Measurements from ENCODE around the gene SORCS2.

The SORCS2 gene

GRCh38 chr4:7276515-7276914, 84.2 kb downstream of the SORCS2 start:
- H3K4me1 ChIP-seq (ENCODE audit: insufficient read depth, low read length): peaks cover 3% of the 10 kb centered on the region; the same call in 1 of the 2 replicates
- no peak overlapping the region for H3K4me3 ChIP-seq (ENCODE audit: low read length)
- H3K9me3 ChIP-seq (ENCODE audit: insufficient read depth, low read depth, low read length): no peaks in the 10 kb centered on the region
- H3K9ac ChIP-seq (ENCODE audit: low read depth, low read length): no peak overlapping the region
- H3K27ac ChIP-seq (ENCODE audit: low read depth, low read length): no peak overlapping the region
- no peaks in the 10 kb centered on the region for H3K36me3 ChIP-seq (ENCODE audit: insufficient read depth, low read length)
- 91% methylated on average over 11 of the region's 11 CpGs for WGBS
- H3K27me3 ChIP-seq (ENCODE audit: insufficient read depth, low read length): no peaks in the 10 kb centered on the region

GRCh38 chr4:7278071-7278765, 85.9 kb downstream of the SORCS2 start:
- peaks cover 3% of the 10 kb centered on the region; the same call in 1 of the 2 replicates for H3K4me1 ChIP-seq (ENCODE audit: insufficient read depth, low read length)
- no peak overlapping the region for H3K9ac ChIP-seq (ENCODE audit: low read depth, low read length)
- no peaks in the 10 kb centered on the region for H3K27me3 ChIP-seq (ENCODE audit: insufficient read depth, low read length)
- WGBS: 92% methylated on average over 14 of the region's 14 CpGs
- no peaks in the 10 kb centered on the region for H3K9me3 ChIP-seq (ENCODE audit: insufficient read depth, low read depth, low read length)
- no peak overlapping the region for H3K27ac ChIP-seq (ENCODE audit: low read depth, low read length)
- H3K4me3 ChIP-seq (ENCODE audit: low read length): no peak overlapping the region
- H3K36me3 ChIP-seq (ENCODE audit: insufficient read depth, low read length): no peaks in the 10 kb centered on the region

DNA sequence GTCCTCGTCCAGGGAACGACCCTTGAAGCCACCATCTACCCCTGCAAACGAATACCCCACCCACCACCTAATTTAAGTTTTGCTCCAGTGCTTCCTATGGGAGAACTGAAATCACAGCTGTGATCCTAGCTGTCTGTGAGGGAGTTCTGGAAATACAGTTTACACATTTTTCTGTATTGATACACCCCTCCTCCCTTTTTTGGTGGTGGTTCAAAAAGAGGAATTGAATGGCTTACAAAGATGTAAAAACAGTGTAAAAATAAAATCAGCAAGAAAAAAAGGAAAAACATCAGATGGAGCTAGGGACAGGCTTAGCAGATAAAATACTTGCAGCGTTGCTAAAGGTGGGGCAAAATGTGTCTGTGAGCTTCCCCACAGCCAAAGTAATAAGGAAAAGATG, 86.6 kb downstream of the SORCS2 start:
- WGBS: 76% methylated on average over 4 of the region's 4 CpGs
- no peak overlapping the region for H3K9ac ChIP-seq (ENCODE audit: low read depth, low read length)
- H3K4me1 ChIP-seq (ENCODE audit: insufficient read depth, low read length): peaks cover 3% of the 10 kb centered on the region; the same call in 1 of the 2 replicates
- no peak overlapping the region for H3K4me3 ChIP-seq (ENCODE audit: low read length)
- H3K27ac ChIP-seq (ENCODE audit: low read depth, low read length): no peak overlapping the region
- no peaks in the 10 kb centered on the region for H3K9me3 ChIP-seq (ENCODE audit: insufficient read depth, low read depth, low read length)
- H3K27me3 ChIP-seq (ENCODE audit: insufficient read depth, low read length): no peaks in the 10 kb centered on the region
- no peaks in the 10 kb centered on the region for H3K36me3 ChIP-seq (ENCODE audit: insufficient read depth, low read length)

GRCh38 chr4:7279902-7280301, 87.6 kb downstream of the SORCS2 start:
- 83% methylated on average over 6 of the region's 6 CpGs for WGBS
- H3K9me3 ChIP-seq (ENCODE audit: insufficient read depth, low read depth, low read length): no peaks in the 10 kb centered on the region
- H3K27me3 ChIP-seq (ENCODE audit: insufficient read depth, low read length): no peaks in the 10 kb centered on the region
- peaks cover 3% of the 10 kb centered on the region; the same call in 1 of the 2 replicates for H3K4me1 ChIP-seq (ENCODE audit: insufficient read depth, low read length)
- no peaks in the 10 kb centered on the region for H3K36me3 ChIP-seq (ENCODE audit: insufficient read depth, low read length)
- H3K27ac ChIP-seq (ENCODE audit: low read depth, low read length): no peak overlapping the region
- no peak overlapping the region for H3K9ac ChIP-seq (ENCODE audit: low read depth, low read length)
- H3K4me3 ChIP-seq (ENCODE audit: low read length): no peak overlapping the region

GRCh38 chr4:7280926-7281690, 88.8 kb downstream of the SORCS2 start:
- WGBS: 92% methylated on average over 24 of the region's 24 CpGs
- no peaks in the 10 kb centered on the region for H3K27me3 ChIP-seq (ENCODE audit: insufficient read depth, low read length)
- H3K4me3 ChIP-seq (ENCODE audit: low read length): no peak overlapping the region
- H3K36me3 ChIP-seq (ENCODE audit: insufficient read depth, low read length): no peaks in the 10 kb centered on the region
- no peak overlapping the region for H3K9ac ChIP-seq (ENCODE audit: low read depth, low read length)
- H3K9me3 ChIP-seq (ENCODE audit: insufficient read depth, low read depth, low read length): no peaks in the 10 kb centered on the region
- H3K27ac ChIP-seq (ENCODE audit: low read depth, low read length): no peak overlapping the region
- peaks cover 3% of the 10 kb centered on the region; the same call in 1 of the 2 replicates for H3K4me1 ChIP-seq (ENCODE audit: insufficient read depth, low read length)

DNA sequence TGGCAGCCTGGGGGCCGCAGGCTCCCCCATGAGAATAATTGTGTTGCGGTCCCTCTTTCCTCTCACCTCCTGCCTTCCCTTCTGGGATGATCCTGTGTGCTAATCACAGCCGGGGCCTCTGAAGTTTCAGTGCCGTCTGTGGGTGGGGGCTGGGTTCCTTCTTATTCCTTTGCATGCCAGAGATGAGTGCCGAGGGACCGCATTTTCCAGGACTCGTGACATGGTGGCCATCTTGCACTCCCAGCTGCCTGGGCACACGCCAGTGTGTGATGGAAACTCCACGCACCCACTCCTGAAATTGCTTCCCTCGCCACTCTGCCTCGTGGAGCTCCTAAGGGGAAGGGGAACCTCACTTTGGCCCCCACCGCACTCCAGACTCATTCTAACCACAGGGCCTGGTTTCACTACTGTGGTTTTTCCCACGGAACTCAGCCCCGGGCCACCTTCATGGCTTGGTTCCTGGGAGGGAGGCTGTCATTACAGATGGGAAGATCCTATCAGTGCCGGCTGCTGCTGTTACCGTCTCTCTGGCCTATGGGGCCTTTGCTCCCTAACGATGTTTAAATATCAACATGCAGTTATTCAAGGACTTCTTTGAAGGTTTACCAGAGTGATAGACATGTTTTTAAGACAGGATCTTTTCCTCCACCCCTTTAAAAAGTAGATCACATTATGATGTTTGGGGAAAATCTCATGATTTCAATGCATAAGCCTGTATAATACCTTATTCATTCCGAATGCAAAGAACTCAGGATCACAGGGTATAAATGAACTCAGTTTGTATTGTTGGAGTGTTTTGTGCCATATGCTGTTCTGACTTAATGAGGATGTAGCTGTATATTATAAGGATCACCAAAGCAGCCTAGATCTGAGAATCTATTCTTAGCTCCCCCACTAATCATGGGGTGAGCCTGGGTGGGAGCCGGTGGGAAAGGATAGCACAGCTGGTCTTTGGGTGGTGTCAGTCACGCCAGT, 89.6 kb downstream of the SORCS2 start:
- no peaks in the 10 kb centered on the region for H3K9me3 ChIP-seq (ENCODE audit: insufficient read depth, low read depth, low read length)
- H3K27me3 ChIP-seq (ENCODE audit: insufficient read depth, low read length): no peaks in the 10 kb centered on the region
- WGBS: 82% methylated on average over 19 of the region's 20 CpGs
- H3K36me3 ChIP-seq (ENCODE audit: insufficient read depth, low read length): no peaks in the 10 kb centered on the region
- H3K9ac ChIP-seq (ENCODE audit: low read depth, low read length): no peak overlapping the region
- no peak overlapping the region for H3K4me3 ChIP-seq (ENCODE audit: low read length)
- peaks cover 3% of the 10 kb centered on the region; the same call in 1 of the 2 replicates for H3K4me1 ChIP-seq (ENCODE audit: insufficient read depth, low read length)
- no peak overlapping the region for H3K27ac ChIP-seq (ENCODE audit: low read depth, low read length)

DNA sequence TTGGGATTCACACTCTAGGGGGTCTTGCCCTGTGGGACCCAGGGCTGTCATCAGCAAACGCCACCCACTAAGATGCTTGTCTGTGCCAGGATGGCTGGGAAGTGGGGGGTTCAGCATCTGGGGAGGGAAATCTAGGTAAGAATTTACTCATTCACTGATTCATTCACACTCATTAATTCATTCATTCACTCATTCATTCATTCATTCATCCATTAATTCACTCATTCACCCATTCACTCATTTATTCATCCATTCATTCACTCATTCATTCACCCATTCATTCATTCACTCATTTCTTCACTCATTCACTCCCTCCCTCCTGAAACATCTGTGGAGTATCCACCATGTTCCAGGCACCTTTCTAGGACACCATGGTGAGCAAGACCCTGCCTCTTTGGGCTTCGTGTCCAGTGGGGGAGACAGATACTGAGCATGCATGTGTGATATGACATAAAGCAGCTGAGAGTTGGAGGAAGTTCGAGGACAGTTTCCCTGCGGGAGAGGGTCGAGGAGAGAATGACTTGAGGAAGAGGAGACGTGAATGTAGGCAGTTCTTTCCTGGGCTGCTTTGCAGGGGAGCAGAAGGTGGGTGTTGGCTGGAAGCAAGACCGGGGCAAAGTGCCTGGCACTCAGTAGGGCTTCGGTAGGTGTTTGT, 90.6 kb downstream of the SORCS2 start:
- H3K4me1 ChIP-seq (ENCODE audit: insufficient read depth, low read length): peaks cover 3% of the 10 kb centered on the region; the same call in 1 of the 2 replicates
- no peaks in the 10 kb centered on the region for H3K27me3 ChIP-seq (ENCODE audit: insufficient read depth, low read length)
- H3K27ac ChIP-seq (ENCODE audit: low read depth, low read length): no peak overlapping the region
- H3K9ac ChIP-seq (ENCODE audit: low read depth, low read length): no peak overlapping the region
- WGBS: 85% methylated on average over 8 of the region's 8 CpGs
- H3K9me3 ChIP-seq (ENCODE audit: insufficient read depth, low read depth, low read length): no peaks in the 10 kb centered on the region
- H3K36me3 ChIP-seq (ENCODE audit: insufficient read depth, low read length): no peaks in the 10 kb centered on the region
- no peak overlapping the region for H3K4me3 ChIP-seq (ENCODE audit: low read length)

GRCh38 chr4:7285244-7286094, 93.1 kb downstream of the SORCS2 start:
- Histone ChIP-seq H3K4me3 (ENCODE audit: low read length) (no peak overlapping the region), H3K9me3 (ENCODE audit: insufficient read depth, low read depth, low read length) (no peaks in the 10 kb centered on the region), H3K4me1 (ENCODE audit: insufficient read depth, low read length) (no peaks in the 10 kb centered on the region), H3K36me3 (ENCODE audit: insufficient read depth, low read length) (no peaks in the 10 kb centered on the region), H3K27me3 (ENCODE audit: insufficient read depth, low read length) (no peaks in the 10 kb centered on the region; the same call in 1 of the 2 replicates), H3K9ac (ENCODE audit: low read depth, low read length) (no peak overlapping the region), H3K27ac (ENCODE audit: low read depth, low read length) (no peak overlapping the region)
- WGBS: 92% methylated on average over 34 of the region's 34 CpGs

DNA sequence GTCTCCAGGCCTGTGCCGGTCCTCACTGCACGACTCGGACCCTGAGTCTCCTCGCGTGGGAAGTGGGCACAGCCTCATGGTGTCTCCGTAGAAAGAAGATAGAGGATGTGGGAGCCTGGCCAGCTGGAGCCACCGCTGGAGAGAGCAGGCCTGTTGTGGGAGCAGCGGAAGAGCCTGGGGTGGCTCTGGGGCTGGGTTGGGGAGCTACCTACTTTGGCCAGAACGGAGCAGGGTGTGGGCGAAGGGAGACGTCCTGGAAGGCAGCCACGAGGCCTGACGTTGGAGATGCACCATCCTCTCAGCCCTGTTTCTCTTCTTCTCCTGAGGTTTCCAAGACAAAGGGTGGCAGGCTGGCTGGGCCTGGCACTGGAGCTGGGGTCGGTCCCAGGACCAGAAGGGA, 93.8 kb downstream of the SORCS2 start:
- no peaks in the 10 kb centered on the region for H3K9me3 ChIP-seq (ENCODE audit: insufficient read depth, low read depth, low read length)
- H3K27ac ChIP-seq (ENCODE audit: low read depth, low read length): no peak overlapping the region
- no peaks in the 10 kb centered on the region; the same call in 1 of the 2 replicates for H3K27me3 ChIP-seq (ENCODE audit: insufficient read depth, low read length)
- no peak overlapping the region for H3K9ac ChIP-seq (ENCODE audit: low read depth, low read length)
- H3K36me3 ChIP-seq (ENCODE audit: insufficient read depth, low read length): no peaks in the 10 kb centered on the region
- no peaks in the 10 kb centered on the region for H3K4me1 ChIP-seq (ENCODE audit: insufficient read depth, low read length)
- 94% methylated on average over 14 of the region's 14 CpGs for WGBS
- H3K4me3 ChIP-seq (ENCODE audit: low read length): no peak overlapping the region

GRCh38 chr4:7286798-7287197, 94.5 kb downstream of the SORCS2 start:
- H3K9ac ChIP-seq (ENCODE audit: low read depth, low read length): no peak overlapping the region
- H3K9me3 ChIP-seq (ENCODE audit: insufficient read depth, low read depth, low read length): no peaks in the 10 kb centered on the region
- H3K4me3 ChIP-seq (ENCODE audit: low read length): no peak overlapping the region
- no peaks in the 10 kb centered on the region for H3K4me1 ChIP-seq (ENCODE audit: insufficient read depth, low read length)
- H3K36me3 ChIP-seq (ENCODE audit: insufficient read depth, low read length): no peaks in the 10 kb centered on the region
- H3K27ac ChIP-seq (ENCODE audit: low read depth, low read length): no peak overlapping the region
- H3K27me3 ChIP-seq (ENCODE audit: insufficient read depth, low read length): no peaks in the 10 kb centered on the region; the same call in 1 of the 2 replicates
- 94% methylated on average over 7 of the region's 7 CpGs for WGBS

All from HUES64 (cell line).